GM21619 (cell line): Measurements from ENCODE around the gene SMCO4.

Source experiments
- ATAC-seq: cut with Tn5 transposase; IDR thresholded peaks from one replicate; pipeline ENCODE4 v1.9.1; 2021; ENCODE audit not compliant: unreplicated experiment

The SMCO4 gene

DNA sequence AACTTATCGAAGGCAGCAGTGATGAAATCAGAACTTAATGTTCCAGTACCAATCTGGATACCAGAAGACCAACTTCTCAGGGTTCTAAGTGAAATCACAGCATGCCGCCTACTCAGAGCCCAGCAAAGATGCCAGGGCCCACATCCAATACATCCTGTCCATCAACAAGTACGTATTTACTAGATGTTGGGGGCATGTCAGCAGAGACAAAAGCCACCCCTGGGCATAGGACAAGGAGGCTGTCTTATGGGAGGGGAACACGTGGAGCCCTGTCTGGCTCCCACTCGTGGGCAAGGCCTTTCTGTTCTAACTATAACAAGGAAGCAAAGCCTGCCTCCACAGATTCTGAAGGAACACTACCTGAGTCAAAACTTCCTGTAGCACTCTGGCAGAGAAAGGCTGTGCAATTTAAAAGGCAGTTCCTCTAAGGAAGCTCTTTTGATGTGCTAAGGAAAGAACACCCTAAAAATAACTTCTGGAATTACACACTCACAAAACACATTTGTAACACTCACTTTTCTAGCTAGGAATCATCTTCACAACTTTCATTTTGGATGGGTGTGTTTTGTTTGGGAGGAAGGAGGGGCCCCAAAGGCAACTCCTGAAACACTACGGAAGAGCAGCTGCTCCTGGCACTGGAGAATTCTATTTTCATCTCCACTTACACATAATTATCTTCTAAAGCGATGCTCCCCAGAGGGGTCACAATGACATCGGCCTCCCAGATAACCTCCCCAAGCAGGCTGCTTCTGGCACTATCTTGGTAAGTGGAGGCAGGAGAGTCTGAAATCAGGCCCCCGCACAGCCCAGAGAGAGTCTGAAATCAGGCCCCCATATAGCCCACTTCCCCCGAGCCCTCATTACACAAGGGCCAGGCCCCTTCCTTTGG, 14.2 kb downstream of the SMCO4 start:
- no peak for ATAC-seq

DNA sequence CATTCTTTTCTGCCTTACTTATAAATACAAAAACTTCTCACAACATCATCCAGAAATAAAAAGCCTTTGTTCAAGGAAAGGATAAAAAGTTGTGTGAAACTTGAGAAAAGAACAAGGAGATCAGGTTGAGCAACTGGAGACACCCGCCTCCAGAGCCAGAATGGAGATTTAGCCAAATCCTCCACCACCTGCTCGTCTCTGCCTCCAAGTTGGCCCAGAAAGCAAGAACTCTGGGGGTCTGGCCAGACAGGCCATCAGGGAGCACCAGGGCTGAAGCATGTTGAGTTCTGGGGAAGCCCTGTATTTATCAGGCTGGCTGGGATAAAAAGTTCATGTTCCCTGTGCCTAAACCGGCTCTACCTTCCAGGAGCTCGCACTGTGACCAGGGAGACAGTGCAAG, 14.9 kb downstream of the SMCO4 start:
- ATAC-seq = no peak

DNA sequence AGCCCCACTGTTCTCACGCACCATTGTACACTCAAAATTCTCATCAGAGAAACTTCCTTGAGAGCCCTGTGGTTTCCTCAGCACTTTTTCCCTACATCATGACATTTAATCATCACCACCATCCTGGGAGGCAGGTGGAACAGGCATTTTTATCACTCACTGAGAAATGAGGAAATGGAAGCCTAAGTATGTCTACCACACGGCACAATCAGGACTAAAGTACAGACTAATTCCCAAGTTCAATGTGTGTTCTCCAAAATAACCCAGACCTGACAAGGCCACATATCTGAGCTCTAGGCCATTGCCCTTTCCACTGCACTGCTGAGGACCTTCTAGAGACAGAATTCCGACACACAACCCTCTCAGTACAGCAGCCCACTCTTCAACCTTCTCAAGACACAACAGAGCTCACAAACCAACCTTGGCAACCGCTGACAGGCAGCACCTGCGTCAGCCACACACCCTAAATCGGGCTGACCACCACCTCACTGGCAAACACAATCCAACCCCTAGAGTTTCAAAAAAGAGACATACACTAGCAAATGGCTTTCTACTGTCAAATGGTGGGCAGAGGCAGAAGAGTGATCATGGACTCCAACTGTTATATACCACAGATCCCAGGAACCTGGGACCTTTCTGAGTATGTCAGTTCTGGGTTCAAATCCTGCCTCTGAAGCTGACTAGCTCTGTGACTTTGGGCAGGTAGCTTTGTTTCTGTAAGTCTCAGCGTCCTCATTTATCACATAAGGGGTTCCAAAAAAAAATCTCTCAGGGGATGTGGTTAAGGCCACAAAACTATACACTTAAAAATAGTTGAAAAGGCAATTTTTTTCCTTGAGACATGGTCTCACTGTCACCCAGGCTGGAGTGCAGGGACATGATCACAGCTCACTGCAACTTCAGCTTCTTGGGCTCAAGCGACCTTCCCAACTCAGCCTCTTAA, 16.3 kb downstream of the SMCO4 start:
- no peak for ATAC-seq

DNA sequence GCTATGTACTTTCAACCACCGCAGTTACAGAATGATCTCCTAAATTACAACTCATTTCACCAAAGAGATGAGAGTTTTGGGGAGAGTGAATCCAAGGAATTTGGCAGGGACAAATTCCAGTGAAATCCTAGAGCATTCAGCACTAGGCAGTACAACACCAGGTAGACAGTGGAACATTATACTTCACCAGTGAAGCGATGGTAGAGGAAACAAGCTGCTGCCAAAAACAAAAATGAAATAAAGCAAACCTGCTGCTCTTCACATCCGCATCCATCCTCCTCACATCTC, 16.9 kb downstream of the SMCO4 start:
- ATAC-seq = no peak

GRCh38 chr11:93525601-93526345, 17.4 kb downstream of the SMCO4 start:
- ATAC-seq = peak; percentile 25

DNA sequence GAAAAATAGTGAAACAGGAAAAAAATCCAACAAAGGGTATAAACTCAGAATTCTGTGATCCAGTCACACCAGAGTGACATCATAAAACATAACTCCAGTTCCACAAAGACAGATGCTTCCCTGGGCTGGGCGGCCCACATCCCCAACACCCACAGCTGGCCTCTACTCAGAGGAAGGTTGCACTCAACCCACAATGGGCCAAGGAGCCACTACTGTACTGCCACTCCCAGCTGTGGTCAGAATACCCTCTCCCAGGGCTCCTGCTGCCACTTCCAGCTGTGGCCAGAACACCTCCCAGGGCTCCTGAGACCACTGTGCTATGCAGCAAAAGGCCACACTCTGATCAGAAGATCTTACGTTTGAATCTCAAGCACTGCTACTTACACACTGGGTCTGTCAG, 18.3 kb downstream of the SMCO4 start:
- no peak for ATAC-seq

DNA sequence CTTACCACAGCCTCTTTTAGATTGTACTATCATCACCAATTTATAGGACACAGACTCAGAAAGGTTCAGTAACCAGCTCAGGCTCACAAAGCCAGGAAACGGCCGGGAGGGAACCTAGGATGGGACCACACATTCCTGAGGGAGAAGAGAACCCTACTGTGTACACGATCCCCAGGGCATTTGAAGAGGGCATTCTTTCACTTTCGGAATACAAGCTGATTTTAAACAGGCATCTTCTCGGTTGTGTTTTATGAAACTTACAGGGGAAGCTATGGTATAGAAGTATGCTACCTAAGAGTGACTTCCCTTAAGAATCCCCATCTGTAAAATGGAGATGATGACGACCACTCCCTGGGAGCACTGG, 19.0 kb downstream of the SMCO4 start:
- ATAC-seq = peak; percentile 33

- ATAC-seq = no peak
Measured at GRCh38 chr11:93520726-93521509, 22.3 kb downstream of the SMCO4 start.

DNA sequence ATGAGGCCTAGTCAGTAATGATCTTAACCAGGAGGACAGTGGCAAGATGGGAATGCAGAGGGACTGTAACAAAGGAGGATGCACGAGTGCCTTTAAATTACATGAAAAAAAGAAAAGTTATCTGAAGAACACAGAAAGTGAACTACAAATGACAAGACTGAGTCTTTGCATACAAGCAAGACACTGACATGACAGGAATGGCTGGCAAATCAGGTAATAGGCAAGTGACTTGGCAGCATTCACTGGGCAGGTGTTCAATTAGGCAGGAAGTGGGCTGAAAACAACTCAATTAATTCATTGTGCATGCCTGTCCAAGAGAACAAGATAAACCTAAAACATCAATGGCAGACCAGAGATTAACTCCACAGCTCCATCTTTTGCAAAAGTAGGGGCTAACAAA, 24.0 kb downstream of the SMCO4 start:
- ATAC-seq = no peak

GRCh38 chr11:93518081-93518480, 25.1 kb downstream of the SMCO4 start:
- no peak for ATAC-seq

GRCh38 chr11:93517611-93518010, 25.6 kb downstream of the SMCO4 start:
- ATAC-seq = no peak

GRCh38 chr11:93517041-93517440, 26.1 kb downstream of the SMCO4 start:
- no peak for ATAC-seq

DNA sequence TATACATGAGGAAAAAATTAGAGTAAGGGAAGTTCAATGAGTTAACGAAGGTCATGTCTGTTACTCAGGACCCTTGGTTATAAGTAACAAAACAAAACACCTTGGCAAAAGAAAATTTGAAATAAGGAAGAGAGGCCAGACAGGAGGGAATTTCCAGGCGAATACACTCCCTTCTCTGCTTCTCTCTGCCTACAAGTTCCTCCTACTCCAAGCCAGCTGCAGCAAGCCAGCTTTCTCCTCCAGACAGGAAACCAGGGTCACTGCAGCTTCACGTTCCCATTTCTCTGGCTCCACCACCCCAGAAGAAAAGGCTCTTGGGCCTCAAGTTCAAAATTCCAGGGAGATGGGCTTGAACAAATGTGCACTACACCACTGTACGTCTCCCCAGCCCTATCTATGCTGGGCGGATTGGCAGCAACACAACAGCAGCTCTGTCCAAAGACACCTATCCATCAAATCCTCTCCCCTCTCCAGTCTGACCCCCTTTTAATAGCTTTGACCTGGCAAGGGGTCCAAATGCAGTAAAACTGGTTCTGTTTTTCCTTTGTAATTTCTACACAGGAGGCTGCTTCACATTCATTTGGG, 27.7 kb downstream of the SMCO4 start:
- ATAC-seq = no peak

DNA sequence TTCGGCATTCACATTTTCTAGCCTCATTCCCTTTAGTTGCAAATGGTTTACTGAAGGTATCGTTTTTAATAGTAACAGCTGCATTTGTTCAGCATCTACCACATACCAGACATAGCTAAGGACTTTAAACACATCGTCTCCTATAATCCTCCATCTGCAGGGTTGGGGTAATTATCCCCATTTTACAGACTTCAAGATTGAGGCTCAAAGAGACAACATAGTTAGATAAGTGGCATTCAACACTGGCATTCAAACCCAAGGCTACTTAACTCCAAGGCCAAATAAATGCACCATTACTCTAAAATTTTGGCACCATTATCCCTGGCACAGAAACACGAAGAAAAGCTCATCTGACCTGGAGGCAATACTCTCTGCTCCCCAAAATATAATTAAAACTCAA, 28.5 kb downstream of the SMCO4 start:
- ATAC-seq = no peak

DNA sequence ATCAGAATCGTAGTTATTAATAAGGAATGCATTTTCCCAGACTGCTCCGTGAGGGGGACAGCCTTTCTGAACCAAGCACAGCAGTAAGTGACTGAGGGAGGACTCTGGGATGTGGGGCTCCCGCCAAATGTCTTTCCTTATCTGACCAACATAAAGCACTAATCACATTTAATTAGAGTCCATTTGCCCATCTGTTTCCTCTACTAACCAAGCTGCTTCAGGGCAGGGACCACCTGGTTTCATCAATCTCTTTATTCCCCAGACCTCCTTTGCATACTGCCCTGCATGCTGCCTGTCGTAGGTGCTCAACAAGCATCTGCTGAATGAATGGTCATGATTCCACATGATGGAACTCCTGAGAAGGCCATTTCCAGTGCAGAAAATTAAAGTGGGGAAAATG, 29.4 kb downstream of the SMCO4 start:
- no peak for ATAC-seq

- ATAC-seq = peak; percentile 68
Measured at GRCh38 chr11:93512949-93513667, 30.1 kb downstream of the SMCO4 start.

DNA sequence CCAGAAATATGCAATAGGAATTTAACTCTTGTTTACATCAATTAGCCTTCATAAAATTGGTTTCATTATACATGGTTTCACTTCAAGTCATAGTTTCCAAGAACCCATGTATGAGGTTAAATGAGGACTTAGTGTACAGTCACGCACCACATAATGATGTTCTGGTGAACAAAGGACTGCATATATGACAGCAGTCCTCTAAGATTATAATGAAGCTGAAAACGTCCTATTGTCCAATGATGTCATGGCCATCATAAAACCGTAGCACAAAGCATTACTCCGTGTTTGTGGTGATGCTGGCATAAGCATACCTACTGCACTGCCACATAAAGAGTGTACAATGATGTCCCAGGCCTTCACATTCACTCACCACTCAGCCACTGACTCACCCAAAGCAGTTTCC, 31.1 kb downstream of the SMCO4 start:
- ATAC-seq = peak; percentile 84

DNA sequence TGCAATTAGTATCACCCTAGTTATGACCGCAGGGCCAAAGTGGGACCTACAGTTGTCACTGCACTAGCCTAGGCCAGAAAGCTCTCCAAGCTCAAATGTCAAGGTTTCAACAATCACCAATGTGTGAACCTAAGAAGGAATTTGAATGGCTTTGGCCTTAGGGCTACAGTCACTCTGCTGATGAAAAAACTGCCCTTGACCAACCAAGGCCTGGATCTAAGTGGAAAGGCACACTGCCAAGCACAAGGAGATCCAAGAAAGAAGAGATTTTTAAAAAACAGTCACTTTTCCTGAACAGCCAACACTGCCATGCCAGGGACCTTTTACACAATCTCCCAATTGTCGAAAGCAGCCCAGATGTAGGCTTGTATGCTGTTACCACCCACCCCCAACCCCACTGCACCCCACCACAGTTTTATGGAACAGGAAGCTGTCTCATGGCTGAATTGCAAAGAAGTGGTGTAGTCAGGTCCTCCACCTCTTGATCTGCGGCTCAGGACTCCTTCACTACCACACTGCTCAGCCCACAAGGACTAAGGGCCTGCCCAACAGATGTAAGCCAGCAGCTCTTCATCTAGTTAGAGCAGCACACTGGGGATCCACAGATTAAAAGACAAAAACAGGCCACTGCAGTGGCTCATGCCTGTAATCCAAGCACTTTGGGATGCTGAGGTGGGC, 32.9 kb downstream of the SMCO4 start:
- ATAC-seq = no peak

DNA sequence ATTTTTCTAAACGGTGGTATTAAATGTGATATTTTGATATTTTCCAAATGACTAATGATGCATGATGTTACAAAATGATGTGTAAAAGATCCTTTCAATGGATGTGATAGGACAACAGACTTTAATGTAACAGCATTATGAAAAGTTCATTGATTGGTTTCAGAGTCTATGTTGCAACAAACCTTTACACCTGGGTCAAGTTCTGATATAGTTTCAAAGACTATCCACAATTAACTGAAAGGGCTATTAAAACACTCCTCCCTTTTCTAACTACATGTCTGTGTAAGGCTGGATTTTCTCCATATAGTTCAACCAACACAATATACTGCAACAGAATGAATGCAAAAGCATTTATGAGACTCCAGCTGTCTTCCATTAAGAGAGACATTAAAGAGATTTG, 35.7 kb downstream of the SMCO4 start:
- ATAC-seq = no peak
